HCT116 (cell line): Measurements from ENCODE around the gene SCYGR3. TPM values are rescaled to one million over a fixed set of nuclear protein-coding genes. Genes with fewer than 3 reads are reported as not detected.

Experiments
- ATAC-seq: fragments of 200-7000 bp; cut with Tn5 transposase; 2 replicates; pipeline ENCODE4 v1.9.1; 2020; ENCODE audit warnings: mild to moderate bottlenecking, moderate library complexity
- BruUV-seq: library from RNA; stranded (reverse); fragments of 400-500 nt; replicated peaks from 2 replicates; lab custom pipeline; 2021; lab: Mats Ljungman, UMichigan
- CTCF ChIA-PET: fragments of 300-600 bp; sonication (Branson Sonifier 250); formaldehyde crosslinking; loops from one replicate; lab custom pipeline; 2021; ENCODE audit warnings: antibody characterized with exemption; lab: Charles Lee
- POLR2A ChIA-PET: fragments of 300-600, 350-600 bp; sonication (Branson Sonifier 250); formaldehyde crosslinking; loops from one replicate; lab custom pipeline; 2021; ENCODE audit warnings: antibody characterized with exemption; lab: Charles Lee
- RAD21 ChIA-PET, 2 experiments: fragments of 300-600 bp; sonication (Branson Sonifier 250); formaldehyde crosslinking; loops; one replicate each; lab custom pipeline; 2023; ENCODE audit warnings: low total read pairs in 2 of 2; ENCODE audit not compliant: uncharacterized antibody in 2 of 2, unreplicated experiment in 2 of 2, low non-redundant PET in 1 of 2; lab: Charles Lee
- DNase-seq: peaks from one replicate; pipeline ENCODE4 v3.0.0-alpha.2; 2010; ENCODE audit warnings: low read depth, low spot score
- H2AFZ ChIP-seq: fragments of 200-600 bp; shearing (Covaris generic), sonication (generic); 2 replicates; pipeline ENCODE4 v1.6.1; 2017; ENCODE audit warnings: low read depth, mixed run types, mixed read lengths, antibody characterized with exemption, low read length; ENCODE audit not compliant: poor library complexity, severe bottlenecking
- H3K27ac ChIP-seq: 2 replicates; pipeline ENCODE4 v1.5.1; 2012; ENCODE audit warnings: low read depth, low read length
- H3K27me3 ChIP-seq: fragments of 200-600 bp; sonication (generic); 2 replicates; pipeline ENCODE4 v1.6.1; 2016; ENCODE audit warnings: mixed run types, low read length, mixed read lengths; ENCODE audit not compliant: insufficient read depth
- H3K36me3 ChIP-seq, 2 experiments: fragments of 200-500 bp in 1 of 2; fragments of 200-600 bp in 1 of 2; sonication (Bioruptor generic) in 1 of 2; sonication (generic) in 1 of 2; 2 replicates each; pipeline versions ENCODE4 v1.5.1 to v1.6.1; 2014 to 2016; ENCODE audit warnings: low read length in 2 of 2, inconsistent platforms in 1 of 2, mixed read lengths in 1 of 2, mixed run types in 1 of 2; ENCODE audit not compliant: insufficient read depth in 2 of 2, control insufficient read depth in 1 of 2
- H3K4me1 ChIP-seq, 2 experiments: fragments of 200-600 bp in 1 of 2; sonication (generic) in 1 of 2; 2 replicates each; pipeline versions ENCODE4 v1.5.1 to v1.6.1; 2012 to 2017; ENCODE audit warnings: low read length in 2 of 2, inconsistent platforms in 1 of 2, mild to moderate bottlenecking in 1 of 2, mixed read lengths in 1 of 2, mixed run types in 1 of 2, moderate library complexity in 1 of 2; ENCODE audit not compliant: insufficient read depth in 2 of 2, control insufficient read depth in 1 of 2
- H3K4me2 ChIP-seq: fragments of 200-600 bp; sonication (generic); 2 replicates; pipeline ENCODE4 v1.6.1; 2017; ENCODE audit warnings: mixed run types, low read length, mixed read lengths
- H3K4me3 ChIP-seq, 2 experiments: fragments of 200-600 bp in 1 of 2; sonication (generic) in 1 of 2; replicated peaks in 1 of 2; 2 replicates each; pipeline ENCODE4 v1.5.1; 2011 to 2016; ENCODE audit warnings: low read length in 2 of 2, control low read depth in 1 of 2, low read depth in 1 of 2, mild to moderate bottlenecking in 1 of 2, mixed read lengths in 1 of 2, mixed run types in 1 of 2
- H3K79me2 ChIP-seq: fragments of 200-600 bp; sonication (generic); 2 replicates; pipeline ENCODE4 v1.6.1; 2017; ENCODE audit warnings: mild to moderate bottlenecking, mixed run types, low read length, moderate library complexity, mixed read lengths; ENCODE audit not compliant: insufficient read depth
- H3K9ac ChIP-seq: fragments of 200-600 bp; sonication (generic); 2 replicates; pipeline ENCODE4 v1.6.1; 2016; ENCODE audit warnings: low read length, mixed read lengths
- H3K9me2 ChIP-seq: fragments of 200-600 bp; sonication (generic), shearing (Covaris generic); 2 replicates; pipeline ENCODE4 v1.6.1; 2017; ENCODE audit warnings: mixed run types, mild to moderate bottlenecking, moderate library complexity; ENCODE audit not compliant: insufficient read depth
- H3K9me3 ChIP-seq, 2 experiments: fragments of 200-500 bp in 1 of 2; fragments of 200-600 bp in 1 of 2; sonication (Bioruptor generic) in 1 of 2; sonication (generic) in 1 of 2; 2 replicates each; pipeline ENCODE4 v1.6.1; 2014 to 2017; ENCODE audit warnings: low read length in 2 of 2, mixed read lengths in 2 of 2, inconsistent platforms in 1 of 2, low read depth in 1 of 2, mild to moderate bottlenecking in 1 of 2, mixed run types in 1 of 2, moderate library complexity in 1 of 2; ENCODE audit not compliant: control insufficient read depth in 1 of 2, insufficient read depth in 1 of 2
- H4K20me1 ChIP-seq: fragments of 200-600 bp; sonication (generic), shearing (Covaris generic); 2 replicates; pipeline ENCODE4 v1.6.1; 2017; ENCODE audit warnings: mixed run types, mild to moderate bottlenecking, moderate library complexity; ENCODE audit not compliant: insufficient read depth
- ELF1 ChIP-seq: IDR thresholded peaks from 2 replicates; pipeline ENCODE4 v1.6.1; 2012; ENCODE audit warnings: low read depth, borderline replicate concordance
- JUND ChIP-seq: IDR thresholded peaks from 2 replicates; pipeline ENCODE4 v1.6.1; 2012
- RAD21 ChIP-seq: IDR thresholded peaks from 2 replicates; pipeline ENCODE4 v1.6.1; 2012; ENCODE audit warnings: low read depth, mild to moderate bottlenecking
- SP1 ChIP-seq: IDR thresholded peaks from 2 replicates; pipeline ENCODE4 v1.6.1; 2012; ENCODE audit warnings: low read depth
- SRF ChIP-seq: IDR thresholded peaks from 2 replicates; pipeline ENCODE4 v1.6.1; 2012; ENCODE audit warnings: low read depth
- TCF7L2 ChIP-seq: IDR thresholded peaks from 2 replicates; pipeline ENCODE4 v1.7.0; 2011; ENCODE audit warnings: borderline replicate concordance, inconsistent platforms; ENCODE audit not compliant: insufficient read depth, insufficient read length; ENCODE audit errors: extremely low read depth
- ZFX ChIP-seq: fragments of 450-650 bp; IDR thresholded peaks from 2 replicates; pipeline ENCODE4 v1.6.1; 2017
- ZNF274 ChIP-seq: fragments of 200-500 bp; sonication (Bioruptor generic); IDR thresholded peaks from 2 replicates; pipeline ENCODE4 v1.6.1; 2014; ENCODE audit warnings: mild to moderate bottlenecking, low read depth, low read length, inconsistent platforms
- intact Hi-C: fragments of 100-400 bp; cut with micrococcal nuclease; formaldehyde crosslinking; loops from 2 replicates; pipeline ENCODE4 v1.10.0; 2022
- total RNA-seq: library from RNA; stranded (reverse); gene quantifications from one replicate; pipeline ENCODE4 v1.2.1, GENCODE V29; 2021; ENCODE audit not compliant: unreplicated experiment
- TF ChIP-seq, protein P1 (sequence below), 3 experiments: fragments of 200-600 bp in 1 of 3; sonication (generic) in 1 of 3; IDR thresholded peaks in 2 of 3; conservative IDR thresholded peaks in 1 of 3; 2 replicates each; pipeline ENCODE4 v1.5.1; 2012 to 2017; ENCODE audit warnings: low read depth in 2 of 3, low read length in 2 of 3, antibody characterized with exemption in 1 of 3, borderline replicate concordance in 1 of 3, control low read depth in 1 of 3, mild to moderate bottlenecking in 1 of 3, mixed read lengths in 1 of 3, mixed run types in 1 of 3, moderate library complexity in 1 of 3; ENCODE audit not compliant: insufficient read depth in 1 of 3

Gene SCYGR3
- total RNA-seq, 1 experiment from 2014 or later = not detected

DNA sequence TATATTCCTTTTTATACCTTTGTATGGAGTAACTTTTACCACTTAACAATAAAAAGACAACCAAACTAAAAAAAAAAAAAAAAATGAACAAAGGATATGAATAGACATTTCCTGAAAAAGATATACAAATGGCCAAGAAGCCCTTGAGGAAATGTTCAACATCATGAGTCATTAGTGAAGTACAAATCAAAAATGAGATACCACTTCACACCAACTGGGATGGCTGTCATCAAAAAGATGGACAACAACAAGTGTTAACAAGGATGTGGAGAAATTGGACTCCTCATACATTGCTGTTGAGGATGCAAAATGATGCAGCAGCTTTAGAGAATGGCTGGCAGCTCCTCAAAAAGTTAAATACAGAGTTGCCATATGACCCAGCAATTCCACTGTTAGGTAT, 38.5 kb downstream of the SCYGR3 start (continued):
- TF ChIP-seq, protein P1, sequence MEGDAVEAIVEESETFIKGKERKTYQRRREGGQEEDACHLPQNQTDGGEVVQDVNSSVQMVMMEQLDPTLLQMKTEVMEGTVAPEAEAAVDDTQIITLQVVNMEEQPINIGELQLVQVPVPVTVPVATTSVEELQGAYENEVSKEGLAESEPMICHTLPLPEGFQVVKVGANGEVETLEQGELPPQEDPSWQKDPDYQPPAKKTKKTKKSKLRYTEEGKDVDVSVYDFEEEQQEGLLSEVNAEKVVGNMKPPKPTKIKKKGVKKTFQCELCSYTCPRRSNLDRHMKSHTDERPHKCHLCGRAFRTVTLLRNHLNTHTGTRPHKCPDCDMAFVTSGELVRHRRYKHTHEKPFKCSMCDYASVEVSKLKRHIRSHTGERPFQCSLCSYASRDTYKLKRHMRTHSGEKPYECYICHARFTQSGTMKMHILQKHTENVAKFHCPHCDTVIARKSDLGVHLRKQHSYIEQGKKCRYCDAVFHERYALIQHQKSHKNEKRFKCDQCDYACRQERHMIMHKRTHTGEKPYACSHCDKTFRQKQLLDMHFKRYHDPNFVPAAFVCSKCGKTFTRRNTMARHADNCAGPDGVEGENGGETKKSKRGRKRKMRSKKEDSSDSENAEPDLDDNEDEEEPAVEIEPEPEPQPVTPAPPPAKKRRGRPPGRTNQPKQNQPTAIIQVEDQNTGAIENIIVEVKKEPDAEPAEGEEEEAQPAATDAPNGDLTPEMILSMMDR (IDR thresholded peaks at IDR 0.05 in 2 of 3, conservative IDR thresholded peaks at IDR 0.05 in 1 of 3; ENCODE audit: borderline replicate concordance in 1 of 3, insufficient read depth in 1 of 3, low read depth in 2 of 3, low read length in 2 of 3) = no peak
- TF ChIP-seq TCF7L2 (no peak), SP1 (no peak), JUND (no peak), RAD21 (no peak), SRF (no peak), ZFX (no peak)

DNA sequence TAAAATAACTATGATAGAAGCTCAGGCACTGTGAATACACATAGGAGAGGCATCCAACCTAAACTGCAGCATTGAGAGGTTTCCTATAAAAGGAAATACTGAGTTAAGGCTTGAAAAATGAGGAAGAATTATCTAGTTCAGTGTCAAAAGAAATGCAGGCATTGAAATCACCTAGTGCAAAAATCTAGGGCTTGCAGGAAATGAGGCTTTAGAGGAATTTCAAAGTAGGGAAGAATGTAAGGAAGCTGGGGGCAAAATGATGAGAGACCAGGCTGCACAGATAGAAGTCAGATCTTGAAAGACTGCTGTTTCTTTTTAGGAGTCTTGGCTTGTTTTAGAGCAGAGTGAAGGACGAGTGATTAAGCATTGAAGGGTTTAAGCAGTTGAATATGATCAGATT, 44.0 kb downstream of the SCYGR3 start:
- intact Hi-C loops = no loop called here
- CTCF ChIA-PET = no interaction called here
- no peak overlapping the region for H3K4me3 ChIP-seq
- H3K9me3 ChIP-seq = no peaks in the 10 kb centered on the region
- no peak overlapping the region for H3K27ac ChIP-seq
- no peaks in the 10 kb centered on the region for H3K9me2 ChIP-seq
- TF ChIP-seq ELF1 = no peak
- TF ChIP-seq JUND = no peak
- no peak for TF ChIP-seq ZNF274
- no peak overlapping the region for H3K4me2 ChIP-seq
- H3K36me3 ChIP-seq = no peaks in the 10 kb centered on the region
- DNase-seq (no peak), ATAC-seq (no peak)
- no TSS peak for BruUV-seq
- H3K9ac ChIP-seq = no peak overlapping the region
- RAD21 ChIA-PET = no interaction called here
- POLR2A ChIA-PET = no interaction called here
- no peaks in the 10 kb centered on the region for H3K79me2 ChIP-seq
- H2AFZ ChIP-seq = no peak overlapping the region
- H3K4me1 ChIP-seq = no peaks in the 10 kb centered on the region
- no peaks in the 10 kb centered on the region for H4K20me1 ChIP-seq
- no peaks in the 10 kb centered on the region for H3K27me3 ChIP-seq
